Keratinocyte (primary cell): ENCODE results near the gene RIC8A.

Source experiments
- EZH2 ChIP-seq: IDR thresholded peaks from one replicate; pipeline ENCODE4 v1.6.1; 2012; ENCODE audit warnings: inconsistent platforms, mild to moderate bottlenecking, low read length, moderate library complexity
- TF ChIP-seq, protein P1 (sequence below), 3 experiments: IDR thresholded peaks in 1 of 3; conservative IDR thresholded peaks in 1 of 3; optimal IDR thresholded peaks in 1 of 3; 2 replicates in 2 of 3; 3 replicates in 1 of 3; pipeline versions ENCODE3 to v1.5.1; 2011; ENCODE audit warnings: low read length in 3 of 3, mild to moderate bottlenecking in 3 of 3, moderate library complexity in 2 of 3, control low read depth in 1 of 3, inconsistent platforms in 1 of 3; ENCODE audit not compliant: insufficient read depth in 2 of 3; ENCODE audit errors: extremely low read depth in 1 of 3

DNA sequence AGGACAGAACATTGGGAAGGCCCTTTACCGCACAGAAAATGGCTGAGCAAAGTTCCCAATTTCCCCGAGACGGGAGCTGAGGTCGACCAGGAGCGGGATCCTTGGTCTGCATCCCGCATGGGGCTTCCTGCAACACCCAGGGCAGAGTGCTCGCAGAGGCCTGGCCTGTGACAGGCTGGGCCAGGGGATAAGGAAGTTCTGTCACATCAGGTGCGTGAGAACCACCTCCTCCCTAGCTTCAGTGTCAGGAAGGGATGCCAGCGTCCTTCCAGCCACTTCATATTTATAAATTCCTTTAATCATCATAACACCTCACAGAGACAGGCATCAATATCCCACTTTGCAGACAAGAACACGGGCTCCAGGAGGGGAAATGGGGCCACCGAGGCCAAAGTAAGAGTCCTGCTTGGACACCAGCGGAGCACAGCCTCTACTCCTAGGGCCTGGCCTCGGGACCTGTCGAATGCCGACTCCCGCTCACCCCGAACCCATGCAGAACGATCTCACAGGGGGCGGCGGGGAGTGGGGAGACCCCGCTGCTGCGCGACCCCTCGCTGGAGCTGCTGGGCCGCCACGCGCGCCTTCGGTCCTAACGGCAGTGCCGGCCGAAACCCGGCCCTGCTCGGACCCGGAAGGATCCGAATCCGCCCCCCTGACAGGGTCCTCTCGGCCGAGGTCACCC lies 841 bp upstream of the RIC8A start:
- TF ChIP-seq, protein P1, sequence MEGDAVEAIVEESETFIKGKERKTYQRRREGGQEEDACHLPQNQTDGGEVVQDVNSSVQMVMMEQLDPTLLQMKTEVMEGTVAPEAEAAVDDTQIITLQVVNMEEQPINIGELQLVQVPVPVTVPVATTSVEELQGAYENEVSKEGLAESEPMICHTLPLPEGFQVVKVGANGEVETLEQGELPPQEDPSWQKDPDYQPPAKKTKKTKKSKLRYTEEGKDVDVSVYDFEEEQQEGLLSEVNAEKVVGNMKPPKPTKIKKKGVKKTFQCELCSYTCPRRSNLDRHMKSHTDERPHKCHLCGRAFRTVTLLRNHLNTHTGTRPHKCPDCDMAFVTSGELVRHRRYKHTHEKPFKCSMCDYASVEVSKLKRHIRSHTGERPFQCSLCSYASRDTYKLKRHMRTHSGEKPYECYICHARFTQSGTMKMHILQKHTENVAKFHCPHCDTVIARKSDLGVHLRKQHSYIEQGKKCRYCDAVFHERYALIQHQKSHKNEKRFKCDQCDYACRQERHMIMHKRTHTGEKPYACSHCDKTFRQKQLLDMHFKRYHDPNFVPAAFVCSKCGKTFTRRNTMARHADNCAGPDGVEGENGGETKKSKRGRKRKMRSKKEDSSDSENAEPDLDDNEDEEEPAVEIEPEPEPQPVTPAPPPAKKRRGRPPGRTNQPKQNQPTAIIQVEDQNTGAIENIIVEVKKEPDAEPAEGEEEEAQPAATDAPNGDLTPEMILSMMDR (optimal IDR thresholded peaks at IDR 0.05 in 1 of 3, IDR thresholded peaks at IDR 0.05 in 1 of 3, conservative IDR thresholded peaks at IDR 0.05 in 1 of 3; ENCODE audit: extremely low read depth in 1 of 3, insufficient read depth in 2 of 3, low read length in 3 of 3): no peak
- TF ChIP-seq EZH2: no peak
